Activated CD4-positive, alpha-beta T cell treated with anti-CD3 and anti-CD28 coated beads, Interleukin-2, amount 50 U/mL, for 24 hours (primary cell): ENCODE data around the gene HYAL3.
"Not testable (repeated sequence)": the region's sequence is repeated elsewhere in the genome, so short reads cannot be mapped to it uniquely, and the experiment has no call there.

ENCODE experiments used
- DNase-seq, 2 donors: peaks; one replicate each; pipeline ENCODE4 v3.0.0-alpha.2; 2020; ENCODE audit warnings: low read depth in 1 of 2, low spot score in 1 of 2

HYAL3 gene

GRCh38 chr3:50259432-50260026 is 39.7 kb downstream of the HYAL3 start:
- no peak for DNase-seq

- no peak for DNase-seq
Measured at GRCh38 chr3:50258979-50259378, 40.2 kb downstream of the HYAL3 start.

DNA sequence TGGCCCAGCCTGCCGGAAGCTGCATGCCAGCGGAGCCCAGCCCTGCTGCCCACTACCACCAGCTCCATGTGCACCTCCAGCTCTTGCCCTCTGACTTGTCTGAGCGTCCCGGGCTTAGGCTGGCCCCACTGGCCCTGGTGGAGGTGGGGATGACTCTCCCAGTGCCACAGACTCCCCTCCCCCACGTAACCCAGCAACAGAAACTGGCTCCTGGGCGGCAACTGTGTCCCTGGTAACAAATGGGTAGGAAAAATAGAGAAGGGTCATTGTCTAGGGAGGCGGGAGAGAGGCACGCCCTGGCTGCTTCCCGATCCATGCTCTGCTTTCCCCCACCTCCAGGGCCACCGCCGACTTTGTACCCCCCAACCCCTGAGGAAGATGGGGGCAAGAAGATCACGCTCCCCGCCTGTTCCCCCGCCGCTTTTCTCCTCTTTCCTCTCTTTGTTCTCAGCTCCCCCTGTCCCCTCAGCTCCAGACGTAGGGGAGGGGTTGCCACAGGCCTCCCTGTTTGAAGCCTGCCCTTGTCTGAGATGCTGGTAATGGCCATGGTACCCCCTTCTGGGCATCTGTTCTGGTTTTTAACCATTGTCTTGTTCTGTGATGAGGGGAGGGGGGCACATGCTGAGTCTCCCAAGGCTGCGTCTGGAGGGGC is 41.0 kb downstream of the HYAL3 start:
- no peak for DNase-seq

- no peak for DNase-seq
Measured at GRCh38 chr3:50256978-50257890, 42.0 kb downstream of the HYAL3 start.

GRCh38 chr3:50255251-50255615 is 44.0 kb downstream of the HYAL3 start:
- no peak for DNase-seq

DNA sequence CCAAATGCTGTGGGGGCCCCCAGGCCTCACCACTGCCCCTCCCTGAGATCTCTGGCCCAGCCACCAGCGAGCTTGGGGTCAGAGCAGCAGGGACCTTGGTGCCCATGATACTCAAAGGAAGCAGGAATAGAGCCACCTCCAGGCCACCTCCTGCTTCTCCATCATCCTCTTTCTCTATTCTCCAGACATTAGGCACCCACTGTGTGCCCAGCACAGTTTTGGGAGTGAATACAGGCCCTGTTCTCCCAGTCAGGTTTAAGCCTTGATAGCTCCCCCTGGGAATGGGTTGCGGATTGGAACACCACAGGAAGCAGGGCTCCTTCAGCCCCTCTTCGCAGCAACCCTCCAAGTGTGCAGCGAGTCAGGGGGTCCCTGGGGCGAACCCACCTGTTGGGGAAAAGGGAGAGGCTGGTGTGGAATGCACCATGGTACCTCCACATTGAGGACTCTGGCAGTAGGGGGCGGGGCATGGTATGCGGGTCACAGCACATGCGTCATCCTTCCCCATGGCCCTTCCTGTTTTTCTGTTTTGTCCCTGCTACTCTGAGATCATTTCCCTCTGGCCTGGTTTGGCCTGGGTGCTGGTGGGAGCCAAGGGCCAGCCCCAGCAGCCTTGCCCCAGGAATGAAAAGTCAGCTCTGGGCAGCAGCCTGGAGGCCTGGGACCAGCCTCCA is 44.5 kb downstream of the HYAL3 start:
- DNase-seq: no peak

GRCh38 chr3:50251220-50251619 is 48.0 kb downstream of the HYAL3 start:
- DNase-seq: no peak

- DNase-seq: no peak
Measured at GRCh38 chr3:50250514-50250913, 48.7 kb downstream of the HYAL3 start.

- DNase-seq: no peak
Measured at GRCh38 chr3:50249457-50249856, 49.7 kb downstream of the HYAL3 start.

- DNase-seq: no peak
Measured at GRCh38 chr3:50248387-50248786, 50.8 kb downstream of the HYAL3 start.

- peak; percentile 67 to 87 for DNase-seq
Measured at GRCh38 chr3:50246517-50246954, 52.7 kb downstream of the HYAL3 start.

- peak; percentile 89 to 94 for DNase-seq
Measured at GRCh38 chr3:50245831-50246516, 53.2 kb downstream of the HYAL3 start.

GRCh38 chr3:50245251-50245745 is 53.9 kb downstream of the HYAL3 start:
- no peak for DNase-seq

GRCh38 chr3:50244813-50245212 is 54.4 kb downstream of the HYAL3 start:
- DNase-seq: not testable (repeated sequence)

DNA sequence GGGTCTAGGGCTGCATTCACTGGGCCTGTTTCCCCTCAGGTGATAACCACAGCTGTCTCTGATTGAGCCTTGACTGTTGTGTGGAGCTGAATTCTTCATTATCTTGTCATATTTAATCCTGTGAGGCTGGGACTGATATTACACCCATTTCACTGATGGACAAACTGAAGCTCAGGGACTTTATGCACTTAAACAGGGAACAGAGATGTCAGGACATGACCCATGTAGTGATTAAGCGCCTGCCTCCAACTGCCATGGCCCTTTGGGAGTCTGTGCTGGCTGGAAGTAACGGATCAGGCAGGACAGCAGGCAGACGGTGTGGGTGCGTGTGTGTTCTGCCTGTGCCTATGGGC is 55.7 kb downstream of the HYAL3 start:
- no peak for DNase-seq

- DNase-seq: no peak
Measured at GRCh38 chr3:50242851-50243542, 56.2 kb downstream of the HYAL3 start.
